GM18951 (cell line): Measurements from ENCODE around the gene CATSPERZ.

Source experiments
- POLR2A ChIP-seq: IDR thresholded peaks from 4 replicates; pipeline ENCODE4 v1.6.1; 2011; ENCODE audit warnings: mild to moderate bottlenecking; ENCODE audit not compliant: insufficient read length, insufficient read depth; ENCODE audit errors: extremely low read depth
- in situ Hi-C: fragments of 300-500 bp; cut with MboI; formaldehyde crosslinking; loops from one replicate; pipeline ENCODE4 v1.12.0; 2022; ENCODE audit warnings: low sequenced_read_pairs, mixed read lengths, inconsistent platforms; ENCODE audit not compliant: unreplicated experiment

CATSPERZ gene

DNA sequence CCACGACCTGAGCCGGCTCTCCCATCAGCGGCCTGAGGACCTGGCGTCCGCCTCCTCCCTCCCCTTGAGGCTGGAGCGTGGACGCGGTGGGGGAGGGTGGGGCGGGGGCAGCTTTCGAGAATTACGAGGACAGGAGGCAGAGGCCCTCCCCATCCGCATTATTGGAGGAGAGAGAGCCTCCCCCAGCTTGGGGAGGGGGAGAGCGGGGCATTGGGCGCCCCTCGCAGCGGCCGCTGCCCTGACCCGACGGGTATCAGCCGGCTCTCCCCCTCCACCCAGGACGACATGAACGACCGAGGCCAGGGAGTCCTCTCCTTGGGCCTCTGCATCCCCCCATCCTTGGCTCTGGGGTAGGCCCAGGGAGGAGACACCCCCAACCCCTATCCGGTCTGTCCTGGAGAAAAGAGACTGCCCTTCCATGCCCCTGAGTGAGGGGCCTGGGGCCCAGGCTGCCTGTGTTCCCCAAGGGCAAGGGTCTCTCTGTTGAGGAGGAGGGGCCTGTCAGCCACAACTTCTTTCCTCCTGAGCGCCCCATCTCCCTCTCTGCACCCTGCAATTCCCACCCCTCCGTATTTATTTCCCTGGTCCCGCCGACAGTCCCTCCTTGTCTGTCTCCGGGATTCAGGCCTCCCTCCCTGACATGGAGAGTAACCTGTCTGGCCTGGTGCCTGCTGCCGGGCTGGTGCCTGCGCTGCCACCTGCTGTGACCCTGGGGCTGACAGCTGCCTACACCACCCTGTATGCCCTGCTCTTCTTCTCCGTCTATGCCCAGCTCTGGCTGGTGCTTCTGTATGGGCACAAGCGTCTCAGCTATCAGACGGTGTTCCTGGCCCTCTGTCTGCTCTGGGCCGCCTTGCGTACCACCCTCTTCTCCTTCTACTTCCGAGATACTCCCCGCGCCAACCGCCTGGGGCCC is 14.0 kb upstream of the CATSPERZ start:
- TF ChIP-seq POLR2A: no peak
- in situ Hi-C loops: no loop called here

DNA sequence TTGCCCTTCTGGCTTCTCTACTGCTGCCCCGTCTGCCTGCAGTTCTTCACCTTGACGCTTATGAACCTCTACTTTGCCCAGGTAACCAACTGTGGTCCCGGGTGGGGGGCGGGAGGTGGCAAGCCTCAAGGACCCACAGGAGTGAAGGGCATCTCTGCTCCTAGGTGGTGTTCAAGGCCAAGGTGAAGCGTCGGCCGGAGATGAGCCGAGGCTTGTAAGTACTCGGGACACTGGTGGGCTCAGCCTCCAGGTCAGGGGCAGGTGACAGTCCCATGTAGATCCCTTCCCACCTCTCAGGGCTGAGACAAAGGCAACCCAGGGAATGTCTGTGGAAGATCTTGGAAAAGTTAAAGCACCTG is 13.4 kb upstream of the CATSPERZ start:
- no peak for TF ChIP-seq POLR2A
- in situ Hi-C loops: no loop called here

DNA sequence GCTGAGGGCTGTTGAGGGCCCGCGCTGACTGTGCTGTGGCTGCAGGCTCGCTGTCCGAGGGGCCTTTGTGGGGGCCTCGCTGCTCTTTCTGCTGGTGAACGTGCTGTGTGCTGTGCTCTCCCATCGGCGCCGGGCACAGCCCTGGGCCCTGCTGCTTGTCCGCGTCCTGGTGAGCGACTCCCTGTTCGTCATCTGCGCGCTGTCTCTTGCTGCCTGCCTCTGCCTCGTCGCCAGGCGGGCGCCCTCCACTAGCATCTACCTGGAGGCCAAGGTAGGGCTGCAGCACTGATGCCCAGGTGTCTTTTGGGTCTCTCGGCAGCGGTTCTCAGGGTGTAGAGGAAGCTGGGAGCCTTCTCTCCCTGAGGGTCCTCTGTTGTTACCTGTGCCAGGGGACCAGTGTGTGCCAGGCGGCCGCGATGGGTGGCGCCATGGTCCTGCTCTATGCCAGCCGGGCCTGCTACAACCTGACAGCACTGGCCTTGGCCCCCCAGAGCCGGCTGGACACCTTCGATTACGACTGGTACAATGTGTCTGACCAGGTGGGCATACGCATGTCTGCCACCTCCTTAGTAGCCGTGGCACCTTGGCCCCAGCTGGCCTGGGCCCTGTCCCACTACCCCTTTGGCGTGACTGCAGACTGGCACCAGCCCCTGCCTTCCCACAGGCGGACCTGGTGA is 12.3 kb upstream of the CATSPERZ start:
- TF ChIP-seq POLR2A: no peak
- in situ Hi-C loops: no loop called here

DNA sequence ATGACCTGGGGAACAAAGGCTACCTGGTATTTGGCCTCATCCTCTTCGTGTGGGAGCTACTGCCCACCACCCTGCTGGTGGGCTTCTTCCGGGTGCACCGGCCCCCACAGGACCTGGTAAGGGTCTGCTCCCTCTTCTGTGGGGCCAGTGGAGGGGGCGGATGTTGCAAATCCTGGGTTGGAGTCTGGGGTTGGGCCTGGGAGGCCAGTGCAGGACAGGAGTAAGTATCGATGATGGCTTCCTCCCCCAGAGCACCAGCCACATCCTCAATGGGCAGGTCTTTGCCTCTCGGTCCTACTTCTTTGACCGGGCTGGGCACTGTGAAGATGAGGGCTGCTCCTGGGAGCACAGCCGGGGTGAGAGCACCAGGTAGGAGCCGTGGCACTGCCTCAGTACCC is 11.8 kb upstream of the CATSPERZ start:
- TF ChIP-seq POLR2A: no peak
- in situ Hi-C loops: no loop called here

DNA sequence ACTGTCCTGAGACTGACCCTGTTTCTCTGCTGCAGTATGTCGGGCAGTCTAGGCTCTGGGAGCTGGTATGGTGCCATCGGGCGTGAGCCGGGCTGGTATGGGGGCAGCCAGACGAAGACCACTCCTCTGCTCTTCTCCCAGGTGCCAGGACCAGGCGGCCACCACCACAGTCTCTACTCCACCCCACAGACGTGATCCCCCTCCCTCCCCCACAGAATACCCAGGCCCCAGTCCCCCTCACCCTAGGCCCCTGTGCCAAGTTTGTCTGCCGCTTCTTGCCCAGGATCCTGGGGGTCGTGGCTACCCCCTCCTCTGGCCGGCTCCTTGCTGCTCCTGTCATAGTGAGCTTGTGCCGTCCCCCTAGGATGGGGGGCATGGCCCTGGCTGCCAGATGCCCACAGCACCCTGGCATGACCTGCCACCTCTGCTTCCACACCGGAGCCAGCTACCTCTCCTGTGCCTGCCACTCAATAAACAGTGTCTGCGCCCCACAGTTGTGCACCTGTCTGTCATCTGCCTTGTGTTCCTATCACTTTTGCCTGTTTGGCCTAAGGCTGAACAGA is 11.1 kb upstream of the CATSPERZ start:
- in situ Hi-C loops: no loop called here
- TF ChIP-seq POLR2A: no peak

DNA sequence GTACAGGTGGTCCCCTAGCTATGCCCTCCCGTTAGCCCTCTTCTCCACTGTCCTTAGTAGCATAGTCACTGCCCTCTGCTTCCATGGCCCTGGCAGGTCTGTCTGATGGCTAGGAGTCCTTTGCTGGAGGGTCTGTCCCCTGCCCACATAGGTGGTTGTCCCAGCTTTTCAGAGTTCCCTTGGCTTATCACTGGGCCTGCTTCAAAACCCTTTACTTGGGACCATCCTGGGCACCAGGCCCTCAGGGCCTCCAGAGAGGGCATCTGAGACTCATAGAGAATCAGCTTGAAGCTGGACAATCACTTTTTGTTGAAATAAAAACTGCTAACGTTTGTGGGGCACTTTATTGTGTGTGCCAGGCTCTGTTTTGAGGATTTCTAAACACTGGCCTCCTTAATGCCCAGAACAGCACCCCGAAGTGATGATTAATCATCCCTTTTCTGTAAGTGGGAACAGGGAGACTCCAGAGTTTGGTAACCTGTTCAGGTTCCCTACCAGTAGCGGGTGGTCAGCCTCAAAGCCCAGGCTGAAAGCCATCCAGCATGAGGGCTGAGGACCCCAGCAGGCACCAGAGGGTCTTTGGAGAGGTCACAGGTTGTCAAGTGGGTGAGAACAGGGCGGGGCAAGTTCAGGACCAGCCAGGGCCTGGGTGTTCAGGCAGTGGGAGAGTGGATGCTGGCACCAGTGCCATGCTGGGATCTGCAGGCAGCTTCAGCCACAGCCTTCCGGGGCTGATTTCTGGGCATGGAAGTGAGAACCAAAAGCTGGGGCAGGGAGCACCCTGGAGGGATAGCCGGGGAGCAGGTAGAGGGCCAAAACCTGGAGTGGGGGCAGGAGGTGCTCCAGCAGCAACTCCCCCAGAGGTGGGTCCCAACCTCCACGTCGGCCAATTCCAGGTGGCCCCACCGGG is 9.6 kb upstream of the CATSPERZ start:
- no peak for TF ChIP-seq POLR2A
- in situ Hi-C loops: no loop called here

DNA sequence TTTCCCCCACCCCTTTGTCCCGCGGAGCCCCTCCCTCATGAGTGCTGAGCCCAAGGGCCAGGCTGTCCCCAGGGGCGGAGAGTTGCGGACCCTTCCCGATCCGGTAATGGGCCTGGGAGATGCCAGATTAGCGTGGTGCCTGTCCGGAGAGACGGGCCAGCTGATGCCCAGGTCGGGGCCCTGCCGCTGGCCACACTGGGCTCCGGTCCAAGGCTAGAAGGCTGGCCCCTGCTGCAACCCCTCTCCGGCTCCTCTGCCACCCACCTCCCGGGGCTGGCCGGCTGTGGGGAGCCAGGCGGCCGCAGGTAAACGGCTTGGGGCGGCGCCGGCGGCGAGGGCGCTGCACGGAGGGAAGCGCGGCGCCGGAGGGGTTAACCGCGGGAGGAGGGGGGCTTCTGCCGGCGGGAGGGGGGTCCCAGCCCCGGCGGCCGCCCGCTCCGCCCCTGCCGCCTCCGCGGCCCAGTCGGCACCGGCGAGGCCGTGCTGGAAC is 8.9 kb upstream of the CATSPERZ start, which contains the start of gene KCNK4:
KCNK4 (plus strand) TSS at position 41 of the 490 bp plus-strand sequence. CDS start 1,717 bp downstream, outside the sequence.
- TF ChIP-seq POLR2A: no peak
- in situ Hi-C loops: no loop called here

DNA sequence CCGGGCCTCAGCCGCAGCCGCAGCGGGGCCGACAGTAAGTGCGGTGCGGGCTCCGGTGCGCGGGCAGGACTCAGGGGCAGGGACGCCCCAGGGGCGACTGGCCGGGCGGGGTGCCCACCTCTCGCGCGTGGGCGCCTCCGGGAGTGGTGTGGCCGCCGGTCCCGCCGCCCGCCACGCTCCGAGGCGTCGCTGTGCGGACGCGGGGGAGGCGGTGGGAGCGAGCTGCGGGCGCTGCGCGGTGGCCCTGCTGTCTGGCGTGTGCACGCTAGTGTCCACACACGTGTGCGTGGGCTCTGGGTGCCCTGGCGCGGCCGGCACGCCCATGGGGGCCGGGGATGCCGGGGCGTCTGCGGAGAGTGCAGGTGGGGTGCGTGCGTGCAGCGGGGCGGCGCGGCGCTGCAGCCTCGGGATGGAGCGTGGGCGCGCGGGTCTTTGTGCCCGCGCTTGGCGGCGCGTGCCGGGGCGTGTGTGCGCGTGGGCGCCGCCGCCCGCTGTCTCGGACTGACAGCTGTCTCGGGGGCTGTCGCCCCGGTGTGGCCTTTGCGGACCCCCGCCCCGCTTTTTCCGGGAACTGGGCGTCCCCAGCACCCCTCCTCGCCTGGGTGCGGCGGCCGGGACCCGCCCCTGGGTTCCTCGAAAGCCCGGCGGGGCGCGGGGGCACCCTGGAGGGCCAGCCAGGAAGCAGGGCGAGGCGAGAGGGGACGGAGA is 8.3 kb upstream of the CATSPERZ start:
- in situ Hi-C loops: no loop called here
- no peak for TF ChIP-seq POLR2A

DNA sequence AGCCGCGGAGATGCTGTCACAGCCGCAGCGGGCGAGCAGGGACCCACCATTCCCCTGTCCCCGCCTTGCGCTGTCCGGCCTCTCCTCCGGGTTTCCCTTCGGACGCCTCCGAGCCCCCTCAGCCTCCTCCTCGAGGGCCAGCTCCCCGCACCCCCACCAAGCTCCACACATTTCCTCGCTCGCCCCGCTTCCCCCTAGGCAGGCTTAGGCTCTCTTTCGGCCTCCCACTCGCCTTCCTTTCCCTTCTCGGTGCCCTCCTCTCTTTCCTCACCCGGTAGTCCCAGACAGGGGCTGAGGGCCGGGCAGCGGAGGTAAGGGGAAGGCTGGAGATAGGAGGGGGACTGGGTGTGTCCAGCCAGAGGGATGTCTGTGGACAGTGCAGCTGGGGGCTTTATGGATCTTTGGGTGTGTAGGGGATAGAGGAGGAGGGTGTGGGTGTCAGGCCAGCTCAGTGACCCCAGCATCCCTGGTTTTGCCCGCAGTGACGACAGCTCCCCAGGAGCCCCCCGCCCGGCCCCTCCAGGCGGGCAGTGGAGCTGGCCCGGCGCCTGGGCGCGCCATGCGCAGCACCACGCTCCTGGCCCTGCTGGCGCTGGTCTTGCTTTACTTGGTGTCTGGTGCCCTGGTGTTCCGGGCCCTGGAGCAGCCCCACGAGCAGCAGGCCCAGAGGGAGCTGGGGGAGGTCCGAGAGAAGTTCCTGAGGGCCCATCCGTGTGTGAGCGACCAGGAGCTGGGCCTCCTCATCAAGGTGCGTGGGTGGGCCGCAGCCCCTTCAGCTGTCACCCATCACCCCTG is 7.5 kb upstream of the CATSPERZ start:
- no peak for TF ChIP-seq POLR2A
- in situ Hi-C loops: no loop called here

DNA sequence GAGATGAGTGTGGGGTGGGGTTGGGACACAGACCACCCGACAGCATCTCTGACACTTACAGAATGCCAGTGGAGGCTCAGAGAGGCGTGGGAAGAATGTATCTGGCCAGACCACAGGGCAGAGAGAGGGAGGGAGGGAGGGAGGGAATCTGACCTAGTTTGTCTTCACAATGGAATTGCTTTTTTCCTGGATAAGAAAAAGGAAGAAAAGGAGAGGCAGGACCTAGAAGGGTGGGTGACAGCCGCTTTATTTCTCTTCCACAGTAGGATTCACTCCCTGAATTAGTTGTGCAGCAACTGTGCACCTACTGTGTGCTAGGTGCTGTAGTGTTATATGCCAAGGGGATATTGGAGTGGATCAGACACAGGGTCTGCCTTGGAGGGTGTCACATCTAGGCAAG is 5.4 kb upstream of the CATSPERZ start:
- in situ Hi-C loops: loop anchor here (5.0 kb wide), 1 partner anchor 92 kb away; no protein-coding TSS in a partner anchor
- TF ChIP-seq POLR2A: no peak

DNA sequence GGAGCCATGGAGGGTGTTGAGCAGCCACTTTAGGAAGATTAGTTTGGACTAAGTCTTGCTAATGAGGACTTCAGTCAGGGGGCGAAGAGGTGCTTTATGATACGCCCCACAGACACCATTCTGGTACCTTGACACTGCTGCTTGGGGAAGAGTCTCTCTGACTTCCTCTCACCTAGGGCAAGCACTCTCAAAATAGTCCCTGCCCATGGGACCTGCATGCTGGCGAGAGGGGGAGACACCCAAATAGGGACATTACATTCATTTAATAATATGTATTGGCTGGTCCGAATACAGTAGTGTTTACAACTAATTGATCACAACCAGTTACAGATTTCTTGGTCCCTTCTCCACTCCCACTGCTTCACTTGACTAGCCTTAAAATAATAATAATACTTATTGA is 4.4 kb upstream of the CATSPERZ start:
- in situ Hi-C loops: loop anchor here (5.0 kb wide), 1 partner anchor 93 kb away; no protein-coding TSS in a partner anchor
- TF ChIP-seq POLR2A: no peak
